Naive thymus-derived CD4-positive, alpha-beta T cell (primary cell): ENCODE measurements around the gene SYT17. TPM values are rescaled to one million over a fixed set of nuclear protein-coding genes. Genes with fewer than 3 reads are reported as not detected.

Source experiments
- ATAC-seq: fragments of 150-1000 bp; cut with Tn5 transposase; 2 replicates; pipeline ENCODE4 v1.10.0; 2021; ENCODE audit warnings: mild to moderate bottlenecking, moderate library complexity
- CTCF ChIA-PET: fragments of 350-600 bp; sonication (Branson Sonifier 250); formaldehyde crosslinking; loops from one replicate; lab custom pipeline; 2021; ENCODE audit warnings: antibody characterized with exemption; lab: Charles Lee
- POLR2A ChIA-PET: fragments of 350-600 bp; sonication (Branson Sonifier 250); formaldehyde crosslinking; loops from one replicate; lab custom pipeline; 2021; ENCODE audit warnings: antibody characterized with exemption, inconsistent platforms; lab: Charles Lee
- DNase-seq, 9 donors: peaks; one replicate each; pipeline versions ENCODE4 v3.0.0 to v3.0.0-alpha.2; 2020 to 2022; ENCODE audit warnings: mixed read lengths in 1 of 9
- H3K27ac ChIP-seq: one replicate; pipeline ENCODE4 v1.7.0; 2013; ENCODE audit warnings: mild to moderate bottlenecking, low read depth, low read length, moderate library complexity
- H3K27me3 ChIP-seq, 2 donors: one replicate each; pipeline ENCODE4 v1.7.0; 2013; ENCODE audit warnings: low read length in 2 of 2, mild to moderate bottlenecking in 2 of 2, moderate library complexity in 2 of 2; ENCODE audit not compliant: control insufficient read depth in 2 of 2, insufficient read depth in 2 of 2
- H3K36me3 ChIP-seq, 3 experiments: 1 replicate in 2 of 3; 2 replicates in 1 of 3; pipeline ENCODE4 v1.7.0; 2013; ENCODE audit warnings: low read length in 3 of 3, mild to moderate bottlenecking in 3 of 3, moderate library complexity in 1 of 3; ENCODE audit not compliant: insufficient read depth in 3 of 3, control insufficient read depth in 2 of 3
- H3K4me1 ChIP-seq, 2 donors: one replicate each; pipeline ENCODE4 v1.7.0; 2013; ENCODE audit warnings: low read length in 2 of 2, mild to moderate bottlenecking in 2 of 2, moderate library complexity in 1 of 2; ENCODE audit not compliant: control insufficient read depth in 2 of 2, insufficient read depth in 2 of 2
- H3K4me3 ChIP-seq: 2 replicates; pipeline ENCODE4 v1.7.0; 2013; ENCODE audit warnings: mild to moderate bottlenecking, low read length
- H3K9me3 ChIP-seq, 3 experiments: 1 replicate in 2 of 3; 2 replicates in 1 of 3; pipeline ENCODE4 v1.7.0; 2013; ENCODE audit warnings: low read length in 3 of 3; ENCODE audit not compliant: control insufficient read depth in 2 of 3
- H3K27ac Mint-ChIP-seq, 9 donors: one replicate each; pipeline ENCODE4 v1.8.0; 2020 to 2022; ENCODE audit warnings: mixed read lengths in 9 of 9, mild to moderate bottlenecking in 8 of 9, moderate library complexity in 5 of 9, inconsistent platforms in 2 of 9
- H3K27me3 Mint-ChIP-seq, 5 donors: one replicate each; pipeline ENCODE4 v1.8.0; 2021 to 2022; ENCODE audit warnings: mixed read lengths in 5 of 5, mild to moderate bottlenecking in 1 of 5
- H3K36me3 Mint-ChIP-seq, 5 donors: one replicate each; pipeline ENCODE4 v1.8.0; 2020 to 2022; ENCODE audit warnings: mixed read lengths in 5 of 5, mild to moderate bottlenecking in 3 of 5, inconsistent platforms in 1 of 5
- H3K4me1 Mint-ChIP-seq, 7 donors: one replicate each; pipeline ENCODE4 v1.8.0; 2020 to 2022; ENCODE audit warnings: mixed read lengths in 7 of 7, mild to moderate bottlenecking in 3 of 7, inconsistent platforms in 1 of 7
- H3K4me3 Mint-ChIP-seq, 10 donors: one replicate each; pipeline ENCODE4 v1.8.0; 2020 to 2022; ENCODE audit warnings: mild to moderate bottlenecking in 10 of 10, mixed read lengths in 10 of 10, moderate library complexity in 6 of 10, inconsistent platforms in 2 of 10
- H3K9me3 Mint-ChIP-seq, 11 donors: one replicate each; pipeline ENCODE4 v1.8.0; 2020 to 2022; ENCODE audit warnings: mixed read lengths in 11 of 11, mild to moderate bottlenecking in 4 of 11, inconsistent platforms in 1 of 11, moderate library complexity in 1 of 11
- intact Hi-C, 2 donors: fragments of 100-400 bp; cut with micrococcal nuclease; formaldehyde crosslinking; loops; one replicate each; pipeline ENCODE4 v1.15.1; 2023
- polyA plus RNA-seq, 2 donors: library from polyadenylated mRNA; unstranded; fragments of 300-500 nt; fragmentation: Illumina TruSeq; gene quantifications; one replicate each; pipeline ENCODE4 v1.2.3, GENCODE V29; 2021
- total RNA-seq, 6 experiments: library from RNA in 5 of 6; stranded (reverse) in 5 of 6; gene quantifications; 1 replicate in 5 of 6; 2 replicates in 1 of 6; pipeline ENCODE4 v1.2.3 and lab custom pipeline; 2021 to 2026

The SYT17 gene
- total and polyA plus RNA-seq, 7 experiments from 2014 or later = 0.08 to 3.6 (median 0.24) TPM; not detected in 4

DNA sequence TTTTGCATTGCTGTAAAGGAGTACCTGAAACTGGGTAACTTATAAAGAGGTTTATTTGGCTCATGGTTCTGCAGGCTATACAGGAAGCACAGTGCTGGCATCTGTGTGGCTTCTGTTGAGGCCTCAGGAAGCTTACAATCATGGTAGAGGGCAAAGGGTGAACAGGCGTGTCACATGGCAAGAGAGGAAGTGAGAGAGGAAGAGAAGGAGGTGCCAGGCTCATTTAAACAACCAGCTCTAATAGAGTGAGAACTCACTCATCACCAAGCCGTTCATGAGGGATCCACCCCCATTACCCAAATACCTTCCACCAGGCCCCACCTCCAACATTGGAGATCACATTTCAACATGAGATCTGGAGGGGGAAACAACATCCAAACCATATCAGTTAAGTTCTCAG lies 101.1 kb downstream of the SYT17 start:
- ChIA-PET CTCF (no interaction called here), POLR2A (no interaction called here)
- Mint-ChIP-seq H3K27me3 (peaks cover 0 to 11% (median 5%) of the 10 kb centered on the region in 5 donors), H3K4me1 (peaks cover 0 to 2% (median 0%) of the 10 kb centered on the region in 7 donors), H3K27ac (no peak overlapping the region), H3K36me3 (no peaks in the 10 kb centered on the region), H3K4me3 (no peak overlapping the region), H3K9me3 (peaks cover 6 to 24% (median 14%) of the 10 kb centered on the region in 11 donors)
- Histone ChIP-seq H3K36me3 (no peaks in the 10 kb centered on the region), H3K27ac (no peak overlapping the region), H3K9me3 (peaks cover 0 to 5% (median 0%) of the 10 kb centered on the region in 3 experiments), H3K4me1 (no peaks in the 10 kb centered on the region), H3K4me3 (no peak overlapping the region), H3K27me3 (no peaks in the 10 kb centered on the region)
- DNase-seq (no peak), ATAC-seq (no peak)
- intact Hi-C loops = no loop called here

DNA sequence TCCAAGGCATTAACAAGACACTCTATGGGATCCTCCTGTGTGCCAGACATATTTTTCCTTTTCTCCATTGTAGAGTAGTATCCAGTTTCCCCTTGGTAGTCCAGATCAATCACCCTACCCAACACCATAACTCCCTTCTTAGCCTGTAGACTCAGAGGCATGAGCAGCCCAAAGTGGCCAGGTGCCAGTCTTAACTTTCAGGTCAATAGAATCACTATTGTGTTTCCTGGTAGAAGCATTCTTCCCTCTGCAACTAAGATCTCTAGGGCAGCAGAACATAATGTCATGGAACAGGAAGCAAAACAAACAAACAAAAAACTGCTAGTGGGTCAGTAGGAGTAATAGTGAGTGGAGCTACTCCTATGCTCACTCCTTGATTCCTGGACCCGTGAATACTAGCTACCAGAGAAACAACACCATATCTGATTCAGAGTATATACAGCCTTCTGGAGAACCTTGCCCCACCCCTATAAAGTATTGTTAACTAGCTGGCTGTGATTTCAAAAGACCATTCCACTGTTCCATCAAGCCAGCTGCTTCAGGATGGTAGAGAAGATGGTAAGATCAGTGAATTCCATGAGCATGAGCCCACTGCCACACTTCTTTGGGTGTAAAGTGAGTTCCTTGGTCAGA lies 106.2 kb downstream of the SYT17 start:
- POLR2A ChIA-PET = no interaction called here
- DNase-seq (no peak), ATAC-seq (no peak)
- intact Hi-C loops = no loop called here
- no peaks in the 10 kb centered on the region for H3K9me3 ChIP-seq
- no peak overlapping the region for H3K4me3 ChIP-seq
- Mint-ChIP-seq H3K4me3 (no peak overlapping the region), H3K27ac (no peak overlapping the region), H3K36me3 (no peaks in the 10 kb centered on the region), H3K4me1 (peaks cover 0 to 2% (median 0%) of the 10 kb centered on the region in 7 donors), H3K27me3 (peaks cover 0 to 5% (median 5%) of the 10 kb centered on the region in 5 donors), H3K9me3 (peaks cover 0 to 6% (median 0%) of the 10 kb centered on the region in 11 donors)
- H3K36me3 ChIP-seq = no peaks in the 10 kb centered on the region
- no peaks in the 10 kb centered on the region for H3K4me1 ChIP-seq
- no peaks in the 10 kb centered on the region for H3K27me3 ChIP-seq
- H3K27ac ChIP-seq = no peak overlapping the region
- CTCF ChIA-PET = no interaction called here

GRCh38 chr16:19278403-19278802 lies 110.4 kb downstream of the SYT17 start:
- Histone ChIP-seq H3K4me3 (no peak overlapping the region), H3K27ac (no peak overlapping the region), H3K36me3 (no peaks in the 10 kb centered on the region), H3K9me3 (no peaks in the 10 kb centered on the region), H3K27me3 (no peaks in the 10 kb centered on the region), H3K4me1 (no peaks in the 10 kb centered on the region)
- DNase-seq (no peak), ATAC-seq (no peak)
- Mint-ChIP-seq H3K27ac (no peak overlapping the region), H3K9me3 (peaks cover 0 to 4% (median 0%) of the 10 kb centered on the region in 11 donors), H3K4me1 (no peaks in the 10 kb centered on the region), H3K27me3 (peaks cover 0 to 5% (median 0%) of the 10 kb centered on the region in 5 donors), H3K36me3 (no peaks in the 10 kb centered on the region), H3K4me3 (no peak overlapping the region)
- CTCF ChIA-PET = no interaction called here
- intact Hi-C loops = no loop called here
- POLR2A ChIA-PET = no interaction called here

- H3K27ac Mint-ChIP-seq = no peak overlapping the region
These were observed 113.2 kb downstream of the SYT17 start for GRCh38 chr16:19281246-19281645.

DNA sequence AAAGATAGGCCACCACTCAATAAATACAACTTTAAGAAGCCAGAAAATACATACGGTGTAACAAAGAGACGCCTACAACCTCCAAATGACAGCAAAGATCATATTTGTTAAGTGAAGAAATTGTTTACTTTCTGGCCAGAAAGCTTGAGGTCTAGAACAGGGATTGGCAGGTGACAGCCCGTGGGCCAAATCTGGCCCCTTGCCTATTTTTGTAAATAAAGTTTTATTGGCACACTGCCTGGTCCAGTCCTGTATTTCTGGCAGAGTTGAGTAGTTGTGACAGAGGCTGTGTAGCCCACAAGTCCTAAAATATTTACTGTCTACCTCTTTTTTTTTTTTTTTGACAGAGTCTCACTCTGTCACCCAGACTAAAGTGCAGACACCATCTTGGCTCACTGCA lies 114.1 kb downstream of the SYT17 start:
- Histone ChIP-seq H3K9me3 (no peaks in the 10 kb centered on the region), H3K4me3 (no peak overlapping the region), H3K4me1 (no peaks in the 10 kb centered on the region), H3K36me3 (no peaks in the 10 kb centered on the region), H3K27ac (no peak overlapping the region), H3K27me3 (no peaks in the 10 kb centered on the region)
- ATAC-seq = no peak
- Mint-ChIP-seq H3K27me3 (peaks cover 0 to 5% (median 0%) of the 10 kb centered on the region in 5 donors), H3K36me3 (no peaks in the 10 kb centered on the region), H3K27ac (no peak overlapping the region), H3K9me3 (peaks cover 0 to 7% (median 0%) of the 10 kb centered on the region in 11 donors), H3K4me3 (no peak overlapping the region), H3K4me1 (no peaks in the 10 kb centered on the region)
- ChIA-PET CTCF (no interaction called here), POLR2A (no interaction called here)
- intact Hi-C loops = no loop called here
- DNase-seq = no peak

More at GRCh38 chr16:19281246-19281645, 113.2 kb downstream of the SYT17 start:
- H3K27me3 Mint-ChIP-seq = peaks cover 0 to 5% (median 0%) of the 10 kb centered on the region in 5 donors
- no peak for DNase-seq
- intact Hi-C loops = no loop called here
- H3K4me1 ChIP-seq = no peaks in the 10 kb centered on the region
- no peaks in the 10 kb centered on the region for H3K4me1 Mint-ChIP-seq
- no peaks in the 10 kb centered on the region for H3K36me3 Mint-ChIP-seq
- no peaks in the 10 kb centered on the region for H3K36me3 ChIP-seq
- no peak overlapping the region for H3K27ac ChIP-seq
- POLR2A ChIA-PET = no interaction called here
- peaks cover 0 to 7% (median 0%) of the 10 kb centered on the region in 11 donors for H3K9me3 Mint-ChIP-seq
- no peak overlapping the region for H3K4me3 Mint-ChIP-seq
- CTCF ChIA-PET = no interaction called here
- no peak for ATAC-seq
- no peak overlapping the region for H3K4me3 ChIP-seq
- no peaks in the 10 kb centered on the region for H3K27me3 ChIP-seq
- H3K9me3 ChIP-seq = no peaks in the 10 kb centered on the region

DNA sequence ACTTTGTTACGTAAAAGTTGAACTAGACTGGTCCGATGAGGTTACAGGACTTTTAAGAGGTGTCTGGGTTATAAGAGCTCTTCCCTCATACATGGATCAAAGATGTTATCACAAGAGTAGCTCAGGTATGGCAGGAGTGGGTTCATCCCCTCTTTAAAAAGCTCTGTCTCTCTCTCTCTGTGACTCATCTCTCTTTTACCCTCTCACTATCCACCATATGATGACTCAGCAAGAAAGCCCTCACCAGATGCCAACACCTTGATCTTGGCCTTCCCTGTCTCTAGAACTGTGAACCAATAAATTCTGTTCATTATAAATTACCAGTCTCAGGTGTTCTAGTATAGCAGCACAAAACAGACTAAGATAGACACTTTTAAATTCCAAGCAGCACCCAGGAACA lies 115.6 kb downstream of the SYT17 start:
- H3K9me3 Mint-ChIP-seq = peaks cover 0 to 6% (median 0%) of the 10 kb centered on the region in 11 donors
- no peak overlapping the region for H3K4me3 Mint-ChIP-seq
- POLR2A ChIA-PET = no interaction called here
- H3K4me1 Mint-ChIP-seq = no peaks in the 10 kb centered on the region
- peaks cover 0 to 5% (median 0%) of the 10 kb centered on the region in 5 donors for H3K27me3 Mint-ChIP-seq
- ATAC-seq (no peak), DNase-seq (no peak)
- no peaks in the 10 kb centered on the region for H3K36me3 Mint-ChIP-seq
- no peaks in the 10 kb centered on the region for H3K9me3 ChIP-seq
- no peaks in the 10 kb centered on the region for H3K27me3 ChIP-seq
- no peaks in the 10 kb centered on the region for H3K4me1 ChIP-seq
- H3K36me3 ChIP-seq = no peaks in the 10 kb centered on the region
- H3K27ac ChIP-seq = no peak overlapping the region
- H3K27ac Mint-ChIP-seq = no peak overlapping the region
- H3K4me3 ChIP-seq = no peak overlapping the region
- CTCF ChIA-PET = no interaction called here
- intact Hi-C loops = no loop called here

DNA sequence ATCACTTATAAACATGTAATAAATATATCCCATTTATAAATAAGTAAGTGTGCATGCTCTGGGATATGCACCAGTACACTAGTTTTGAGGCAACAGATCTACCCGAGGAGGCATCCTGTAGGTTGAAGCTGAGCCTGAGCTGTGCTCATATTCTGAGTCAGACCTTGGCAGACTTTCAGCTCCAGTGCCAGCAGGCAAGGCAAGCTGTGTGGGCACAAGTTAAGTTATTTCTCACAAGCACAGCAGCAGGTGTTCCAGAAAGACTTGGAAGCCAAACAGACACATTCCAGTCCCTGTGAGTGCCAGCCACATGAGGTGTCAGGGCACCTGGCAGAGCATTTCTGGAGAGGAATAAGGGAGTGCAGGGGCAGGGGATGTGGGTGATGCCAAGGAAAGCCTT lies 116.2 kb downstream of the SYT17 start:
- intact Hi-C loops = no loop called here
- Histone ChIP-seq H3K27me3 (no peaks in the 10 kb centered on the region), H3K27ac (no peak overlapping the region), H3K9me3 (no peaks in the 10 kb centered on the region), H3K4me1 (no peaks in the 10 kb centered on the region), H3K36me3 (no peaks in the 10 kb centered on the region), H3K4me3 (no peak overlapping the region)
- H3K9me3 Mint-ChIP-seq = peaks cover 0 to 6% (median 0%) of the 10 kb centered on the region in 11 donors
- ChIA-PET CTCF (no interaction called here), POLR2A (no interaction called here)
- H3K4me1 Mint-ChIP-seq = no peaks in the 10 kb centered on the region
- no peak for ATAC-seq
- DNase-seq = no peak
- no peak overlapping the region for H3K4me3 Mint-ChIP-seq
- H3K36me3 Mint-ChIP-seq = no peaks in the 10 kb centered on the region
- peaks cover 0 to 5% (median 0%) of the 10 kb centered on the region in 5 donors for H3K27me3 Mint-ChIP-seq
- H3K27ac Mint-ChIP-seq = no peak overlapping the region
